Heart left ventricle (tissue), 16 donors: ENCODE results near the gene FRMD4B. TPM values are rescaled to one million over a fixed set of nuclear protein-coding genes. Genes with fewer than 3 reads are reported as not detected.
A peak's percentile ranks its signal among the peaks of the same experiment; 100 is the strongest.

Experiments used
- ATAC-seq, 4 donors: fragments of 200-7000 bp; cut with Tn5 transposase; one replicate each; pipeline ENCODE4 v1.9.1; 2020 to 2022; ENCODE audit warnings: moderate library complexity in 4 of 4, mild to moderate bottlenecking in 3 of 4, moderate number of reproducible peaks in 1 of 4
- DNase-seq, 5 donors: peaks; one replicate each; pipeline ENCODE4 v3.0.0-alpha.2; 2020
- H3K27ac ChIP-seq, 12 donors: fragments of 200-600 bp; sonication (generic) in 4 of 12; one replicate each; pipeline versions ENCODE4 v1.5.0 to v1.8.0; 2016 to 2022; ENCODE audit warnings: mild to moderate bottlenecking in 2 of 12
- H3K27me3 ChIP-seq, 9 donors: fragments of 200-600 bp; sonication (generic) in 2 of 9; one replicate each; pipeline versions ENCODE4 v1.5.1 to v1.8.0; 2016 to 2022; ENCODE audit warnings: mild to moderate bottlenecking in 3 of 9
- H3K36me3 ChIP-seq, 9 donors: fragments of 200-600 bp; sonication (generic) in 2 of 9; one replicate each; pipeline versions ENCODE4 v1.5.0 to v1.8.0; 2018 to 2022; ENCODE audit warnings: mild to moderate bottlenecking in 2 of 9
- H3K4me1 ChIP-seq, 12 donors: fragments of 200-600 bp; sonication (generic) in 4 of 12; one replicate each; pipeline versions ENCODE4 v1.5.0 to v1.8.0; 2016 to 2022; ENCODE audit warnings: mild to moderate bottlenecking in 3 of 12
- H3K4me3 ChIP-seq, 12 donors: fragments of 200-600 bp; sonication (generic) in 4 of 12; one replicate each; pipeline versions ENCODE4 v1.5.0 to v1.8.0; 2017 to 2022; ENCODE audit warnings: mild to moderate bottlenecking in 9 of 12, moderate library complexity in 4 of 12
- H3K9me3 ChIP-seq, 12 donors: fragments of 200-600 bp; sonication (generic) in 4 of 12; one replicate each; pipeline versions ENCODE4 v1.5.0 to v1.8.0; 2016 to 2022; ENCODE audit warnings: mild to moderate bottlenecking in 1 of 12
- CTCF ChIP-seq, 12 donors: fragments of 200-600 bp; sonication (generic) in 4 of 12; IDR thresholded peaks; one replicate each; pipeline versions ENCODE4 v1.5.0 to v1.8.0; 2018 to 2022; ENCODE audit warnings: antibody characterized with exemption in 12 of 12, mild to moderate bottlenecking in 5 of 12
- POLR2A ChIP-seq, 2 donors: fragments of 450-650 bp; IDR thresholded peaks; one replicate each; pipeline ENCODE4 v1.6.1; 2017; ENCODE audit warnings: antibody characterized with exemption in 2 of 2, mild to moderate bottlenecking in 2 of 2, moderate library complexity in 2 of 2
- WGBS, 4 donors: extraction: QIAGEN DNeasy Blood & Tissue Kit in 2 of 4; methylation state at CpG; one replicate each; pipeline versions ENCODE4 v1.1.5 to v1.1.7; 2013 to 2018; 5-methylcytosine and 5-hydroxymethylcytosine counted together
- intact Hi-C, 10 donors: fragments of 100-400 bp; cut with DNase I; formaldehyde crosslinking; loops; one replicate each; pipeline versions ENCODE4 v1.11.1 to v1.14.2; 2022
- polyA plus RNA-seq, 2 donors: library from polyadenylated mRNA; stranded (reverse); fragments of 200-250 nt; gene quantifications; one replicate each; pipeline ENCODE4 v1.2.3, GENCODE V29; 2013
- total RNA-seq, 9 donors: library from RNA; depleted of rRNA in 2 of 9; stranded (reverse); fragments of >200 nt in 2 of 9; fragmentation: NEBNext Ultra II Directional in 3 of 9; extraction: Animal tissue kit (Norgen Biotek cat#: 25700) in 3 of 9; gene quantifications; one replicate each; pipeline versions ENCODE4 v1.1.0 to v1.2.4, GENCODE V29; 2016 to 2023
- donor health status: ischemic (EF 13 %, LVEDD 7.1; RV severe dilation, severe dysfunction).
- donor health status: healthy with polysubstance abuse.
- donor health status: DM: no; HTN: yes; CAD: no.
- donor health status: DM: no; HTN: no; CAD: no.
- donor health status: ischemic (EF 25% LVEDD 6.9; RV normal size, moderate dysfunction).
- donor health status: ischemic (EF 25% LVEDD 5.7; RV mildly dilated, moderate dysfunction).
- donor health status: healthy.
- donor health status: DM: yes; HTN: yes; CAD: no.
- donor health status: ischemic (EF 35%, LVEDD 5.7; RV mildly dilated, moderate dysfunction).
- donor health status: nonischemic (EF 11% LVEDD 7.7; RV severe dilation, severe dysfunction).
- donor health status: DM: yes; HTN: yes; CAD: no.
- donor health status: PGD.
- donor health status: ischemic (EF 29% LVEDD 5.4; RV normal size, mild dysfunction).
- donor health status: nonischemic (EF 23%, LVEDD 6.1; RV moderate dilation, normal function).

Gene FRMD4B
- total and polyA plus RNA-seq, 11 donors, result 3.4 to 42.8 (median 10.9) TPM

GRCh38 chr3:69332934-69333333 lies 53.0 kb downstream of the FRMD4B start:
- ATAC-seq, result no peak
- Histone ChIP-seq H3K4me1 (peaks cover 0 to 52% (median 37%) of the 10 kb centered on the region in 12 donors), H3K36me3 (peaks cover 0 to 4% (median 0%) of the 10 kb centered on the region in 9 donors), H3K9me3 (peaks cover 0 to 3% (median 0%) of the 10 kb centered on the region in 12 donors), H3K27me3 (no peaks in the 10 kb centered on the region), H3K27ac (peak overlapping the region in 6 of 12 donors; percentile 6 to 81 (median 29)), H3K4me3 (no peak overlapping the region)
- no peak for TF ChIP-seq POLR2A (IDR thresholded peaks at IDR 0.05)
- TF ChIP-seq CTCF (IDR thresholded peaks at IDR 0.05), result no peak
- intact Hi-C loops, result loop anchor here in 3 of 10 donors (10.0 kb wide), 1 partner anchor 52 kb away; the partner anchor contains the start of gene FRMD4B (in 3 of the 3)
- no peak for DNase-seq
- WGBS, 4 donors, result 66 to 74% (median 70%) methylated on average over 2 of the region's 2 CpGs

- peak in 2 of 5 donors; percentile 42 to 44 for DNase-seq
- H3K27ac ChIP-seq, result peak overlapping the region in 11 of 12 donors; percentile 1 to 88 (median 71)
- TF ChIP-seq CTCF (IDR thresholded peaks at IDR 0.05) (no peak), POLR2A (IDR thresholded peaks at IDR 0.05) (no peak)
- no peaks in the 10 kb centered on the region for H3K36me3 ChIP-seq
- H3K4me3 ChIP-seq, result peak overlapping the region in 1 of 12 donors; percentile 11
- peaks cover 0 to 72% (median 50%) of the 10 kb centered on the region in 12 donors for H3K4me1 ChIP-seq
- peak; percentile 53 to 85 (median 80) for ATAC-seq
- no peaks in the 10 kb centered on the region for H3K27me3 ChIP-seq
- H3K9me3 ChIP-seq, result peaks cover 0 to 3% (median 0%) of the 10 kb centered on the region in 12 donors
- intact Hi-C loops, result loop anchor here in 3 of 10 donors (10.0 kb wide), 1 partner anchor 54 kb away; the partner anchor contains the start of gene FRMD4B (in 3 of the 3)
- WGBS, 4 donors, result 24 to 35% (median 30%) methylated on average over 10 of the region's 10 CpGs
Measured at GRCh38 chr3:69330891-69331400, 54.9 kb downstream of the FRMD4B start.

- Histone ChIP-seq H3K27me3 (no peaks in the 10 kb centered on the region), H3K4me1 (peaks cover 0 to 82% (median 52%) of the 10 kb centered on the region in 12 donors), H3K4me3 (no peak overlapping the region), H3K27ac (peak overlapping the region in 6 of 12 donors; percentile 6 to 88 (median 78)), H3K36me3 (no peaks in the 10 kb centered on the region), H3K9me3 (no peaks in the 10 kb centered on the region)
- TF ChIP-seq CTCF (IDR thresholded peaks at IDR 0.05), result no peak
- no peak for TF ChIP-seq POLR2A (IDR thresholded peaks at IDR 0.05)
- no peak for ATAC-seq
- WGBS, 4 donors, result 63 to 89% (median 73%) methylated on average over 1 of the region's 1 CpG
- intact Hi-C loops, result loop anchor here in 7 of 10 donors (5.0 to 10.0 kb wide), 6 partner anchors 55 to 345 kb away; partner anchors contain the start of gene FRMD4B (in 4 of the 7)
- no peak for DNase-seq
Measured at GRCh38 chr3:69329892-69330291, 56.0 kb downstream of the FRMD4B start.

DNA sequence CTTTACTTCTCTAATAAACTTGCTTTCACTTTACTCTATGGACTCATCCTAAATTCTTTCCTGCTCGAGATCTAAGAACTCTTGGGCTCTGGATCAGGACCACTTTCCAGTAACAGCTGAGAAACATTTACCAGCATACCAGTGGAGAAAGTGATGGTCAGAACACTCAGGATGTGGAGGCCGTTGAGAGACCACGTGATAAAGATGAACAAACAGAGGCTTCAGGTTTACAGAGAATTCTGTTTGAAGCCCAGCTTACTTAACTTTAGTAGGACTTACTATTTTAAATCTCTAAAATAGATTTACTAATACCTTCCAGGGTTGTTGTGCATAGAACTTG lies 57.0 kb downstream of the FRMD4B start:
- DNase-seq (no peak), ATAC-seq (no peak)
- intact Hi-C loops, result loop anchor here in 6 of 10 donors (5.0 to 10.0 kb wide), 6 partner anchors 56 to 346 kb away; partner anchors contain the start of gene FRMD4B (in 1 of the 6)
- peak overlapping the region in 7 of 12 donors; percentile 9 to 85 (median 48) for H3K27ac ChIP-seq
- H3K36me3 ChIP-seq, result no peaks in the 10 kb centered on the region
- no peaks in the 10 kb centered on the region for H3K9me3 ChIP-seq
- TF ChIP-seq CTCF (IDR thresholded peaks at IDR 0.05) (no peak), POLR2A (IDR thresholded peaks at IDR 0.05) (no peak)
- H3K27me3 ChIP-seq, result no peaks in the 10 kb centered on the region
- WGBS, 4 donors, result 48 to 62% (median 52%) methylated on average over 3 of the region's 3 CpGs
- no peak overlapping the region for H3K4me3 ChIP-seq
- peaks cover 0 to 89% (median 50%) of the 10 kb centered on the region in 12 donors for H3K4me1 ChIP-seq
